ENCODE measurements around the gene TMIGD3.
A peak's percentile ranks its signal among the peaks of the same experiment; 100 is the strongest.
"Not testable (repeated sequence)": the region's sequence is repeated elsewhere in the genome, so short reads cannot be mapped to it uniquely, and the experiment has no call there.

TMIGD3 gene

DNA sequence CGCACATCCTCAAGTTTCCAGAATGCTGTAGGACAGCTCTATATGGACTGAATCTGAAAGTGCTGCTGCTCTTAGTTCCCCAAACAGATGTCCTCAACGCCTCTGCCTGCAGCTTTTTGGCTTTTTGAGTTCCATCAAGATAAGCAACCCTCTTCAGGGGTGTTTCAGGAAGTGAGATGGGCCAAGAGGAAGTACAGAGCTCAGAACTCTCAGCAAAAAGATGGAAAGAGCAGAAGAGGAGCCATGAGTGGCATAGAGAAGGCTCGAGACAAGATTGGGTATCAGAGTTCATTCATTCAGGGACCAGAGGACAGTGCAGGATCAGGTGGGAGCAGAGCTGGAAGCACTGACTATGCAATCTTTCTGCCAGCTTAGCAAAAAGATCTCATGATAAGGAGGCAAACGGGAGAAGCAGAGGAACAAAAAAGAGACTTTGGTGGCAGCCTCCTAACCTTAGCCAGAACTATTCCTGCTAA, at the start of gene TMIGD3, which contains the start of gene ADORA3:
Gene TMIGD3, minus strand, starts transcription at position 49 of the 476 bp plus-strand sequence. CDS start 279 bp downstream, outside the sequence.
Gene ADORA3, minus strand, starts transcription at position 49 of the 476 bp plus-strand sequence. CDS start 279 bp downstream, outside the sequence.
- DNase-seq, result peak; percentile 86

DNA sequence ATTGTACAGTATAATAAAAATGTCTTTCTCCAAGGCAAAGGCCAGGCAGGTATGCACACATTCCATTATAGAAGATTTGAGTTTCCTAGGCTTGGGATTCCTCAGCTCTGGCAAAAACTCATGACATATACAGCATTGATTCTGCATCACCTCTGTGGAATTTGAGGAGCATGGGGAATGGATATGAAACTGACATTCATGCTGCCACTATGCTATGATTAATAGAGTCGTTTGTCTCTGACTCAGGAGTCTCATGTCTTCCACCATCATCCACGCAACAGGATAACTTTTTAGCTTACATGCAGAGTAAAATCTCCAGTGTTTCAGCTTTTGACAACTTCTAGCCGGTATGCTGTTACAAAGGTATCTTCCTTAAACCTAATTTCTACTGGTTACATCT, 49.8 kb upstream of the TMIGD3 start:
- no peak for DNase-seq

DNA sequence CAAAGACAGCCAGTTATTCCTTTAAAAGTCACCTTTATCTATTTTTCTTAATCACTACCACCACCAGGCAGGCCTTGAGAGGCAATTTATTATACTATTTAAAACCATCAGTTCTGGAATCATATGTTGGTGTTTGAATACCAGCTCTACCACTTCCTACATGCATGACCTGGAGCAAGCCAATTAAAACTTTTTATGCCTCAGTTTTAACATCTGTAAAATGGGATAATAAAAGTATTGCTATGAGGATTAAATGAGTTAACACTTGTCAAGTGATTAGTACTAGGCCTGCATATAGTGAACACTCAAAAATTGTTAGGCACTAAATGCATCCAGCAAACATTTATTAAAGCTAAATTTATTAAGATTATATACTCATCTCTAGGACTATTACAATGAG, 49.2 kb upstream of the TMIGD3 start:
- DNase-seq, result no peak

DNA sequence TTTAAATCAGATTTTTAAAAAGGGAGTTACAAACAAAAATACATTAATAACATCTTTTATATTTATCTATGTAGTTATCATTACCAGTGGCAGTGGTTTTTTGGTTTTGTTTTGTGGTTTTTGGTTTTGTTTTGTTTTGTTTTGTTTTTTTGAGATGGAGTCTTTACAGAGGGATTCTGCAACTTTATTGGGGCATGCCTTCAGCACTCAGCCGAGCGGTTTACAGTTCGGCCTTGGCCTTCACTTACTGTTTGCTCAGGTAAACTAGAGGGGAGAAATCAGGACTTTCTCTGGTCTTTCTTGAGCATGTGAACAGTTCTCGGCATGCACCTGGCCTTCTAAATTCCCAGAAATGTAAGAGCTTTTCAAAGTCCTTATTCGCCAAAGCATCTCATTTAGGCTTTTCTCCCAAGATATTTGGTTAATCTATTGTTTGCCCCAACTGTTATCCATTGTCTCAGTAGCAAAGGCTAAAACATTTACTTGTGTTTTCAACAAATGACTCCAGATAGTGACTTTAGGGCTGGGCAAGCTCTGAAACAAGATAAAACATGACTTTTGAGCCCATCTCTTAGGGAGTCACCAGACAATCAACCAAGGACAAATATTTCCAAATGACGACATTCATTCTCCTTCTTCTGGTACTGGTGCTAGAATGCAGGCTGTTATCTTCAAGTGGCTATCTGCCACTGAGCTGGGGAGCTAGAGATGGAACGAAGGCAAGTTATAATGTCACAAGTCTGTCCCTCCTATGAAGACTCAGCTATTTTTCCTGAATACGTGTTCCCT, 48.4 kb upstream of the TMIGD3 start:
- no peak for DNase-seq

DNA sequence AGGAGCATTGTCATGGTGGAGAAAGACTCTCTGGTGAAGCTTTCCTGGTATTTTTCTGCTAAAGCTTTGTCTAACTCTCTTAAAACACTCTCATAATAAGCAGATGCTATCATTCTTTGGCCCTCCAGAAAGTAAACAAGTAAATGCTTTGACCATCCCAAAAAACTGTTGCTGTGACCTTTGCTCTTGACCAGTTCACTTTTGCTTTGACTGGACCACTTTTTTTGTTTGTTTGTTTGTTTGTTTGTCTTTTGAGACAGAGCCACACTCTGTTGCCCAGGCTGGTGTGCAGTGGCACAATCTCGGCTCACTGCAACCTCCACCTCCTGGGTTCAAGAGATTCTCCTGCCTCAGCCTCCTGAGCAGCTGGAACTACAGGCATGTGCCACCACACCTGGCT, 44.4 kb upstream of the TMIGD3 start:
- DNase-seq, result not testable (repeated sequence)

DNA sequence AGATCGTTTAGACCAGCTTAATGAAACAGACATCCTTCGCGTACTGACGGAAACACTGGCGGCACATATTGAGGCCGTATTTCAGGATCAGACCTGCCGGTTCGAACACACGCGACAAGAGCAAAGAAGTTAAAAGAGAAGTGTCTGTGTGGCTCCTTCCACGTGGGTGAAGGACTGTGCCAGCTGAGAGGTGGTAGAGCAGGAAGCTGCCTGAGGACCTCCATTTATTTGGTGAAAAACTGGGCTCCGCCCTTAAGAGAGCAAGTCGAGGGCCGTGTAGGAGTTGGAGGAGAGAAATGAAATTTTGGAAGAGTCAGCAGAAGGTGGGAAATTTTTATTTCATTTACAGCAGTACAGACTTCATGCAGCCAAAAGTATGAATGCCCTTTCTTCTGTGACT, 38.8 kb upstream of the TMIGD3 start:
- DNase-seq, result no peak

DNA sequence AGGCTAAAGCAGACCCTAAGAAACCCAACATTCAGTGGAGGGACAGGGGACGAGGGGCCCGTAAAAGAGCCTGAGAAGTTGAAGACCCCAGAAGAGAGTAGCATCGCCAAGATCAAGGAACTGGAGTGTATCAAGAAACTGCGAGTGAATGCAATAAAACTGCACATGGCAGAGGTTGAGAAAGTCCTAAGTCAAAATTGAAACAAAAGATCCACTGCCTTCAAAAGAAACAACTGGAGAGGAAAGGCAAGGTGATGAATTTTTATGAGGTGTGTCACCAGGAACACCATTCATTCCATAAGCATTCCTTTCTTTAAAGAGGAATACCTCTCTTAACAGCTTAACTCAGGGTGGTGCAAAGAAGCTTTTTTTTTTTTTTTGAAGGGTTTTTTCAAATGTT, 38.3 kb upstream of the TMIGD3 start:
- DNase-seq, result no peak

DNA sequence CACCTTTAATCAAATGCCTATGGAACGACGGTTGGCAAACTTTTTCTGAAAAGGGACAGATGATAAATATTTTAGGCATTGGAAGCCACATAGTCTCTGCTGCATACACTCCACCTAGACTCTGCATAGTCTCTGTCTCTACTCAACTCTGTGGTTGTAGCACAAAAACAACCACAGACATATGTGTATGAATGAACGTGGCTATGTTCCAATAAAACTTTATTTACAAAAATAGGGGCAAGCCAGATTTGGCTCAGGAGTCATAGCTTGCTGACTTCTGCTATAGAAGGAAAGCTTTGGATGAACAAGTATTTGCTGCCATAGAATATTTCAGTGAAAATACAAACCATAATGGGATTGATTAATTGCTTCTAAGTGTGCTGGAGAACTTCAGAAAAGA, 37.5 kb upstream of the TMIGD3 start:
- DNase-seq, result no peak

DNA sequence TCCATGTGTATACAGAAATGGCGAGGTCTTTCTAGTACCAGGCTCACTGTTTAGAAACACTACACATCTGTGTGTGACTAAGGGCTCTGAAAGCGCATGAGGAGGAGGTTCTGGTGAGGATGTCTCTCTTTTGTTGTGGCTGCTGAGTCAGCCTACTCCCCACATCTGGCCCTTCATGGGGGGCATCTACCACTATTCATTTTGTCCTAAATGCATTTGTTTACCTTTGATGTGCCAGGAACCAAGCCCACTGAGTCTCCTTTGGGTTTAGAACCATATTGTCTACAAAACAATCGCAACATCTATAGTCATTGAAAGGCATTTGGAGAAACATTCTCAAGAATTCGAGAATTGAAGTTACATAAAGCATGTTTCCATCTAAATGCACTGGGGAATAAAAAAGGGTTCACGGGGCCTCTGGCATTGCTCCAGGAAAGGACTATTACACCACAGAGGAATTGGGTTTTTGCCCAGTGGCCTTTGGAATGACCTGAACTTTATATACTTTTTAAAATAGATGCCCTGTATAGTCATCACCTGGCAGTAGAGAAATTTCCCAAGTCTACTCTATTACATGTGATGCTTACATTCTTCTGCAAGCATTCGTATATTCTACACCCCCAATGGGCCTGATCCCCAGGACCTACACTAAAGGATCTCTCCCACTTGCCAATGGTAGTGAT, 35.1 kb upstream of the TMIGD3 start:
- no peak for DNase-seq

DNA sequence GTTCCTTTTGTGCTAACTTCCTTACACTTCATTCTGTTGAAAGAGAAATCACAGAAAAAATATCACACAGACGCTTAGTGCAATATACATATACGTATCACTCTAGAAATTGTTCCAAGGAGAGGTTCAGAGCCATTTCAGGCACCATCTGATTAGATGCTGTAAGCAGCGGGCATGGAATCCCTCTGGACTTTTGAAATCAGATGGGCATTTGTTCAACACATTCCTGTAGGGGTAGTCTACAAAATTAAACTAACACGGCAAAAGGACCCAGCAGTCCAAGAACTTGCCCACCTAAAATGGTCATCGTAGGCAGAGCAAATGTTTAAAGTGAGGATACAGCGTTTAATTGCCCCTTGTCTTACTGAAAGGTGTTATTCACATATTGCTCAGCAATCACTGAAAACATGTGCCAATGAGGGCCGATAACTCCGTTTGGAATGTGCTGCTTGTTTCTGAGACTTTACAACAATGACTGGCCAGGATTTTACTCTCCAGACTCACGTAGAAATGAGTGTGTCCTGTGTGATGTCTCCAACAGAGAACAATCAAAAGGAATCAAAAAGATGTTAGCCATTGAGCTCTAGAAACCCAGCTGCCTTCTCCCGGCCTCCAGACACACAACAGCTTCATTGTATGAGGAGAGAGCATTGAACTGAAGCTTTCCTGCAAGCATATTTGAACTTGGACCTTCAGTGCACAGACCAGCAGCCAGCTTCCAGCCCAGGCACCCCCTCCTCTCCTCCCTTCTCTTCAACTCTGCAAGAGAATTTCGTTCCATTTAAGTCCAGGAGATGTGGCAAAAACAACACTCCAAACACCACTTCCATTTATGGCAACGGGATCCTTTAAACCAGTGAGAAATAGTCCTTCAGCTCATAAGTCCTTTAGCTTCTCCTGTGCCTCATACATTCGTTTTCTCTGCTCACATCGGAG, 32.1 kb upstream of the TMIGD3 start:
- DNase-seq, result no peak

DNA sequence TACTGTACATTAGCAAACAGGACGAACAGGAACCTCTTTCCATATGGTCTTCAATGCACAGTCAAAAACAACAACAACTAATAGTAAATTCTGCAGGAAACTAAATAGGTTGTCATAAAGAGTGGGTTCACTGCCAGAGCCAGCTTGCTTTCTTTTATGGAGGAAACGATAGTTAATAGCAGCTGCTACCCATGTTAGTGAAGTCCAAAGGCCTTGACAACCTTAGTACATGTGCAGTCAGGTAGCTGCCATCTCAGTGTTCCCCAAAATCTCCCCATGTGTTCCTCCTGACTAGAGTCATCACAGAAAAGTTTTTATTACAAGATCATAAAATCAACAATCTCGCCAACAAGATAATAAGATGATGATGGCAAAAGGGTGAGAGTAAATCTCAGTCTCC, 16.6 kb upstream of the TMIGD3 start:
- DNase-seq, result no peak

DNA sequence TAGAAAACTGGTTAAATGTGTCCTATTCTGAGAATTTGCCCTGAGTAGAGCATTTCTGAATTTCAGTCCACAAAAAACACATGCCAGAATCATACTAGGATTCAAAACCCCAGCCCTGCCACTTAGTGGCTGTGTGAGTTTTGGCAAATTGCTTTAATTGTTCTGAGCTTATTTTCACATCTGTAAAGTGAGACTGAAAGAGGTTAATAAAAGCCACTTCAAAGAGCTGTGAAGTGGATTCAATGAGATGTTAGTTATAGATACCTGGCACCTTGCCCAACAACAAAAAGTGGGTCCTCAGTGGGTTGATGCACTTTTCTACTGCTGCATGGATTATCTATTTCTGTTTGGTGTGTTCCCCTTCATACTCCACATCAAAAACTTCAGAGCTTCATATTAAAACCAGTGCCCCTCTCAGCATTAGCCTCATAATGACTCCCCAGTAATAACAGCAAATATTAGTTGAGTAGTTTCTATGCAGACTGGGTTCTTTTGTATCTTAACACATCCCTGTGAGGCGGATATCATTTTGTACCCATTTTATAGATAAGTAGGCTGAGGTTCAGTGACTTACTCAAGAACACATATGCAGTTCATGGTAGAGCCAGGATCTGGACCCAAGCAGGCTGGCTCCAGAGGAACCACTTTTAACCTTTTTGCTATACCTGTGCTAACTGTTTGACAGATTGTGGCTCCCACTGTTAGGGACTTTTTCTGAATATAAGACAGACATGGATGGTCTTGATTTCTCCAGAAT, 14.2 kb upstream of the TMIGD3 start:
- no peak for DNase-seq

DNA sequence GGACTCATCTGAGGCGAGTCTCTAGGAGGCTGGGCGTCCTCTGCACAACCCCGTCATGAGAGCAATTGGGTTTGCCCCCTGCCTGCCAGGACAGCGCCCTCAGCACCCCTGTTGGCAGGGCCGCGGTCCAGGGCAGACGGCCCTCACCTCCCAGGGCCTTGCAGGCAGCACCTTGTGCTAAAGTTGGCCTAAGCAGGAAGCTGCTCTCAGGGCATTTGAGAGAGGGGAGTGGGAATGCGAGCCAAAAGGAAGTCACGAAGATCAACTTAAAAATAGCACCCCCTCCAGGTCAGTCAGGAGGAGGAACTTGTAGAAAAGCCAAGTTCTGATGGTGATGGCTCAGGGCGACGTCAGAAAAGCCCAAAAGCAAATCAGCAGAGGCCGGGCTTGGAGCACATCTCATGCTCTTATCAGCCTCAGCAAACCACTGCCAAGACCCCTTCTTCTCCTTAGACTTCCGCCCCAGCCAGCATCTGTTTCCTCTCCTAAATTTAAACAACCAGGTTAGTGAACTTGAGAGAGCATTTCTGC, 12.6 kb upstream of the TMIGD3 start:
- DNase-seq, result peak; percentile 83

DNA sequence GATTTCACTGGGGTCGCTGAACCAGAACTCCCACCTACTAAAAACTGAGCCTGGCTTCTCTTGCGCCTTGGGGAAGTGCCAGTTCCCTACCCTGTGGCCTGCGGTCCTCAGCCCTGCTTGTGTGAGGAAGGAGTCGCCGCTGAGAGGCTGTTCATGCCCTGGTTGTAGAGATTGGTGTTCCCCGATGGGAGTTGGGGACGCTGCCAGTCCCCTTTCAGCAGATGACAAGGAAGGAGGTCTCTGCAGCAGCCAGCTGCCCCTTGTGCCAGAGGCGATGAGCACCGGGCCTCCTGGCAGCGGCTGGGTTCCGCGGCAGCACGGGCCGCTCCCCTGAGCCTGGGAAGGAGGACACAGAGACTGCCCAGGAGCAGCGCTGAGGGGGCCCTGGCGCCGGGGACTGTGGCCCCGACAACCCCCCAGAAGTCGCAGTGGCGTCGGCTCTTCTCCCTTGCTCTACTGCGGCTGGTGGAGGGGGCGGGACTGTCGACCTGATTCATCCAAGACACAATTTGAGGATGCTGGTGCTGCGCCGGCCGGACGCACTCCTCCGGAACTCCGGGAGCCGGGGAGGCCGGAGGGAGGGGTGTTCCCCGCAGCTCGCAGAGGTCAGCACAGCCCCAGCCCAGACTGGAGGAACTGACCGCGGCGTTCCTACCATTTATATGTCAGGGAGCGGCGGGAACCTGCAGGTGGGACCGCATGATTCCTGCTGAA, 12.0 kb upstream of the TMIGD3 start:
- DNase-seq, result no peak

DNA sequence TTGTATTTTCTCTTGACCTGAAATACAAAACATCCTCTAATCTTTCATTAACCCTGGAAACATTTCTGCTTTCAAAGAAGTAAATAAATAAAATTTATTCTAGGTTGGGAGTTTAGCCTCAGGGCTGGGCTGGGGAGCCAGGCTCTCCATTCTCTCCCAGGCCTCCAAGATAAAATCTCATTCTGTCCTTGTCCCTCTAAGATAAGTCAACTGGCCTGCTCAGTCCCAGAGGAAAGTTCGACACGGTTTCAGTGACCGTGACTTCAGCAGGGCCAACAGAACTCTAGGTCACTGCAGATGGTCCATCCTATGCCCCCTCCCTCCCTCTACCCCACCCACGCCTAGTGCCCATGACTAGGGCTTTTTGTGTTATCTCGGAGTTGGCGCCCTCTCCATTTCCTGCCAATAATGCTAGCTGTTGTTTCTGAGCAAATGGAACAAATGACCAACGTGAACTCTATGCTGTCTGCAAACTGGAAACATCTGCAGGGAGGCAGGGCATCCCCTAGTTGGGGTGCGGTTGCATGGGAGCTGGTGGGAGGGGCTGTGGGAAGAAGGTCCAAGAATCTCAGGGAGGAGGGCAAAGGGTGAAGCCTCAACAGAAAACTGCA, 10.1 kb upstream of the TMIGD3 start:
- no peak for DNase-seq

DNA sequence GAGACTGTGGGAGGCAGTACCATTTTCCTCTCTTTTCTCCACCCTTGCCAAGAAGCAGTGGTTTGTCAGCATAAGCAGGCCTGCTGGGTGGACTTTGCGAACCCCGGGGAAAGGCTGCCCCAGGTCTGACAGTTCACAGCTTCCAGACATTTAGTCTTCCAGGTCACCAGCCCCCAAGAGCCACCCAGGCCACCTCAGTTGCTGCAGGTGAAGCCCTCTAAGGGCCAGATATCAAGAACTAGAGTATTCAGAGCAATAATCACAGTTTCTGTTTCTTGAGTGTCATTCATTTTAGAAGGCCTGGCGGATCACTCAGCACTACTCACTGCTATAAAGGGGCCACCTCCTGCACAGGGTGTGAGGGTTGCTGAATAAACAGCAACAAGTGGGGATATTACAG, 9.5 kb upstream of the TMIGD3 start:
- DNase-seq, result no peak

DNA sequence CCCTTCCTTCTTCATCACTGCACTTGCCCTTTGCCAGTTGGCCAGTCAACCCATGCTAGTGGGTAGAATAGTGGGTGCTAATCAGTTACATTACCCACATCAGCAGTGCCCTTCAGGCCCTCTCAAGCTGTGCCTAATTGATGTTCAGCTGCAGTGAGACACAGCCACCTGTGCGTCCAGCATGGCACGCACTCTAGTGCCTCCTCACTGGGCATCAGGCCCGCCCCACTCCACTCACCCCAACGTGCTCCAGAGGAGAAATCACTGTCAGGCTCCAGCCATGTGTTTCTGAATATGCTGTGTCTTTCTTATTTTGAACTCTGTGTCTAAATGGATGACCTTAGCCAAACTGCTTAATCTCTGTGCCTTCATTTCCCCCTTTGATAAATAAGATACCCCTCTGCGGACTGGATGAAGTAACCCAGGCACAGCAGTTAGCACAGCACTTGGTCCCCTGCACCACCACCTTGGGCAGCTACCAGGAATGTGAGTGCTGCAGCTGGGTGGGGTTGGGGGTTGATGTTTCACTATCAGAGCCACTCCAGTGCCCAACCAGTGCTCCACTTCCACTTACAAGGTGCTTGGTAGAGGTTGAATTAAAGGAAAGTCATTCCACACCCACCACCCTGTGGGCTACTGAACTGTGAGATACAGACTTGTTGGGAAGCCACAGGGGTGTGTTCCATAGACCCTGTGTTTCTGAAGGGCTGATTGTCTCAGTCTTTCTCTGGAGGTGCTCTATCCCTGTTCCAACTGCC, 8.9 kb upstream of the TMIGD3 start:
- DNase-seq, result no peak

DNA sequence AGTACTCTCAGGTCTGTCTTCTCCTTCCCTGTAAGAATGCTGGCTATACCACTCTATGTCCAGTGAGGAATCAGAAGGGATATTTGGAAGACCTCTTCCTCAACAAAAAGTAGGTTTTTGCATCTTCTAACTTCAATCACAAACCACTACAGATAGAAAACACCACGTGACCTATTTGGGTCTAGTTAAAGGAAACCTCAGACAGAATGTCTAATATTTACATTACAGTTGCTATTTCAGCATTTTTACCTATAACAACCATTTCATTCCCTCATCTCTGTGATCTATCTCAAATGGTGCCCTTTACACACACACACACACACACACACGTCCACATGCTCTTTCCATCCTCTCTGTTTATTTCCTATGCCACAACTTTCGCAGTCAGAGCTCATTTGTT, 7.9 kb upstream of the TMIGD3 start:
- no peak for DNase-seq

DNA sequence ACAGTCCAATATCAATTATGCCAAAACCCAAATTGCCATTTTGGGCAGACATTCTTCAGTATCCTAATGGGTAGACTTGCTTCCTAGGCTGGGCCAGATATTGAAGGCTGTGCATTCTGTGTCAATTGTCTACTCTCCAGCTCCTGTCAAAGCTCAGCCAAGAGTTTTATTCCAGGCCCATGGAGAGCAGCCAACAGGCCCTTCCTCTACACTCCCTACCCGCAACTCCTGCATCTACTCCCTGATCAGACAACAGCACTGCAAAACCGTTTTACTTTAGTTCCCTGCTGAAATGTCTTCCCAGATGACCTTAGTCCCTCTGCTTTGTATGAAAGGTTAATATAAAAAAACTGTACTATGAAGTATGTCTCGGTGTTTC, 6.6 kb upstream of the TMIGD3 start:
- DNase-seq, result no peak
